ENCODE data around the gene GABRB3. TPM values are rescaled to one million over a fixed set of nuclear protein-coding genes. Genes with fewer than 3 reads are reported as not detected.

The GABRB3 gene
- total and polyA plus RNA-seq, 2 of the 8 experiments (the other 6 are each of a cell fraction or from before 2014, with no cell fraction given), result 98.8 to 163 TPM

GRCh38 chr15:26662283-26662682, 110.6 kb downstream of the GABRB3 start (continued):
- TF ChIP-seq SUZ12 (IDR thresholded peaks at IDR 0.05; ENCODE audit: low read length) (no peak), EGR1 (IDR thresholded peaks at IDR 0.05; ENCODE audit: borderline replicate concordance, low read depth, low read length) (no peak)

All from H1 (cell line).